ENCODE results near the gene SLC6A13. TPM values are rescaled to one million over a fixed set of nuclear protein-coding genes. Genes with fewer than 3 reads are reported as not detected.

The SLC6A13 gene
- total RNA-seq, 1 experiment from 2014 or later = 3.5 TPM

- no TSS peak for BruUV-seq (replicated peaks)
- CTCF ChIA-PET = no interaction called here
- DNase-seq = no peak
- TF ChIP-seq CTCF (IDR thresholded peaks at IDR 0.05; ENCODE audit: unreplicated experiment) = no peak
- H3K27ac Mint-ChIP-seq (ENCODE audit: unreplicated experiment) = no peak overlapping the region
- H3K9me3 Mint-ChIP-seq (ENCODE audit: low read depth, unreplicated experiment) = no peaks in the 10 kb centered on the region
- no peaks in the 10 kb centered on the region for H3K4me1 Mint-ChIP-seq (ENCODE audit: low read depth, unreplicated experiment)
- intact Hi-C loops (cut with micrococcal nuclease; ENCODE audit: unreplicated experiment) = no loop called here
- H3K27me3 Mint-ChIP-seq (ENCODE audit: unreplicated experiment) = peaks cover 27% of the 10 kb centered on the region
- no peak overlapping the region for H3K4me3 Mint-ChIP-seq (ENCODE audit: low read depth, unreplicated experiment)
- H3K36me3 Mint-ChIP-seq (ENCODE audit: insufficient read depth, unreplicated experiment) = no peaks in the 10 kb centered on the region
Observed at GRCh38 chr12:262113-262512, 523 bp downstream of the SLC6A13 start.

DNA sequence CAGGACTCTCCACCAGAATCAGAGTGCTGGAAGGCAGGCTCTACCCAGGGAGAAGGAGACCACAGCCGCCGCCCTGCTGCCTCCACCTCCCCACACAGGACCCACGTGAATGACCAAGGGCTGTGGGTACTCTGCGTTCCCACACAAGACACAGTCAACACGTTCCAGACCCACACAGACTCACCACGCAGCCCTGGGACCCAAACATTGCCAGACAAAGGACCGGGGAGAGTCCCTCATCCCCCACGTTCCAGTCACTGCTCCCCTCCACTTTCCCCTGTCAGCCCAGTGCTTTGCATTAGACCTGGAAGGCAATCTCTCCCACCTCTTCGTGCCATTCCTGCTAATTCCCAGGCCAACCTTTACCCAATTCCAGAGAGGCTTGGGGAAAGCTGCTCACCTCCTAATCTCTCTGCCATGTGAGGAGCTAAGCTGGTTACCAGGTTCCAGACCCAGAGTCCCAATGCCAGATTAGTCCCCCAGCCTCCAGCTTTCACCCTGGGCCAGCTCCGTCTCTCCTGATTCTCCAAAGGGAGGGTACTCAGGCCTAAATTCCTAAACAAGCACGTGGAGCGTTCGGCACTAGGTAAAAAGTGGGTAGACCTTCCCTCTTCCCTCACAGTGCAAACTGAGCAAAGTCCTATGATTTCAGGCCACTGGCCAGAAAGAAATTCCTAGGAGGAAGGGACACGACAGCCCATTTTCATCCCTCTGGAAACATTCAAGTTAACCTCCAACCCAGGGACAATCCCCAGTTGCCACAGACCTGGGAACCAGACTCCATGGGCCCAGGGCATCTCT, 4.9 kb downstream of the SLC6A13 start:
- TF ChIP-seq CTCF (IDR thresholded peaks at IDR 0.05; ENCODE audit: unreplicated experiment) = no peak
- Mint-ChIP-seq H3K36me3 (ENCODE audit: insufficient read depth, unreplicated experiment) (no peaks in the 10 kb centered on the region), H3K4me1 (ENCODE audit: low read depth, unreplicated experiment) (no peaks in the 10 kb centered on the region), H3K27ac (ENCODE audit: unreplicated experiment) (no peak overlapping the region), H3K4me3 (ENCODE audit: low read depth, unreplicated experiment) (no peak overlapping the region), H3K9me3 (ENCODE audit: low read depth, unreplicated experiment) (peaks cover 2% of the 10 kb centered on the region), H3K27me3 (ENCODE audit: unreplicated experiment) (peaks cover 58% of the 10 kb centered on the region)
- CTCF ChIA-PET = no interaction called here
- no TSS peak for BruUV-seq (replicated peaks)
- intact Hi-C loops (cut with micrococcal nuclease; ENCODE audit: unreplicated experiment) = no loop called here
- DNase-seq = no peak

GRCh38 chr12:256958-257357, 5.7 kb downstream of the SLC6A13 start:
- Mint-ChIP-seq H3K27me3 (ENCODE audit: unreplicated experiment) (peaks cover 58% of the 10 kb centered on the region), H3K4me1 (ENCODE audit: low read depth, unreplicated experiment) (no peaks in the 10 kb centered on the region), H3K36me3 (ENCODE audit: insufficient read depth, unreplicated experiment) (no peaks in the 10 kb centered on the region), H3K9me3 (ENCODE audit: low read depth, unreplicated experiment) (peaks cover 2% of the 10 kb centered on the region), H3K27ac (ENCODE audit: unreplicated experiment) (no peak overlapping the region), H3K4me3 (ENCODE audit: low read depth, unreplicated experiment) (no peak overlapping the region)
- BruUV-seq (replicated peaks) = no TSS peak
- DNase-seq = no peak
- intact Hi-C loops (cut with micrococcal nuclease; ENCODE audit: unreplicated experiment) = no loop called here
- TF ChIP-seq CTCF (IDR thresholded peaks at IDR 0.05; ENCODE audit: unreplicated experiment) = no peak
- CTCF ChIA-PET = no interaction called here

- peaks cover 58% of the 10 kb centered on the region for H3K27me3 Mint-ChIP-seq (ENCODE audit: unreplicated experiment)
- CTCF ChIA-PET = interaction anchor here (0.6 kb wide), 1 partner anchor 158 kb away, joined by 3 read pairs; no protein-coding TSS in a partner anchor
- TF ChIP-seq CTCF (IDR thresholded peaks at IDR 0.05; ENCODE audit: unreplicated experiment) = no peak
- no TSS peak for BruUV-seq (replicated peaks)
- no peak overlapping the region for H3K4me3 Mint-ChIP-seq (ENCODE audit: low read depth, unreplicated experiment)
- H3K27ac Mint-ChIP-seq (ENCODE audit: unreplicated experiment) = no peak overlapping the region
- H3K4me1 Mint-ChIP-seq (ENCODE audit: low read depth, unreplicated experiment) = no peaks in the 10 kb centered on the region
- DNase-seq = no peak
- H3K36me3 Mint-ChIP-seq (ENCODE audit: insufficient read depth, unreplicated experiment) = no peaks in the 10 kb centered on the region
- peaks cover 2% of the 10 kb centered on the region for H3K9me3 Mint-ChIP-seq (ENCODE audit: low read depth, unreplicated experiment)
- intact Hi-C loops (cut with micrococcal nuclease; ENCODE audit: unreplicated experiment) = no loop called here
Observed at GRCh38 chr12:256225-256624, 6.4 kb downstream of the SLC6A13 start.

Measured in Calu3 (cell line).